Spinal cord (tissue), 10 donors: ENCODE measurements around the gene TNFRSF6B. TPM values are rescaled to one million over a fixed set of nuclear protein-coding genes. Genes with fewer than 3 reads are reported as not detected.

Source experiments
- DNase-seq, 6 donors: peaks; one replicate each; pipeline versions ENCODE4 v3.0.0 to v3.0.0-alpha.2; 2013 to 2015; ENCODE audit warnings: low spot score in 6 of 6, low read depth in 4 of 6
- H3K27ac ChIP-seq: one replicate; pipeline ENCODE4 v1.5.1; 2013; ENCODE audit warnings: low read depth, low read length, control low read depth
- H3K27me3 ChIP-seq: one replicate; pipeline ENCODE4 v1.6.1; 2013; ENCODE audit warnings: low read length; ENCODE audit not compliant: control insufficient read depth, insufficient read depth
- H3K36me3 ChIP-seq: one replicate; pipeline ENCODE4 v1.6.1; 2013; ENCODE audit warnings: low read length; ENCODE audit not compliant: control insufficient read depth, insufficient read depth
- H3K4me1 ChIP-seq: one replicate; pipeline ENCODE4 v1.6.1; 2013; ENCODE audit warnings: low read length; ENCODE audit not compliant: control insufficient read depth, insufficient read depth
- H3K4me3 ChIP-seq: one replicate; pipeline ENCODE4 v1.5.1; 2013; ENCODE audit warnings: low read depth, low read length, control low read depth
- H3K9me3 ChIP-seq: one replicate; pipeline ENCODE4 v1.6.1; 2013; ENCODE audit warnings: low read length; ENCODE audit not compliant: control insufficient read depth, insufficient read depth
- WGBS: methylation state at CpG from one replicate; pipeline ENCODE4 v1.1.5; 2013; ENCODE audit warnings: missing lambda C conversion rate; ENCODE audit not compliant: insufficient coverage; 5-methylcytosine and 5-hydroxymethylcytosine counted together
- polyA plus RNA-seq, 2 donors: library from polyadenylated mRNA; unstranded; fragments of 120-200 nt; gene quantifications; one replicate each; pipeline ENCODE4 v1.2.1, GENCODE V29; 2013; ENCODE audit not compliant: insufficient read length in 2 of 2
- total RNA-seq, 2 donors: library from RNA; depleted of rRNA in 1 of 2; stranded (reverse); fragments of 120-200 nt in 1 of 2; fragments of >200 nt in 1 of 2; gene quantifications; one replicate each; pipeline versions ENCODE4 v1.2.3 to v1.2.4, GENCODE V29; 2013 to 2014
- donor health status: healthy.

The TNFRSF6B gene
- total and polyA plus RNA-seq, 4 donors, result 1.1 to 5.2 (median 3.0) TPM

- 77% methylated on average over 26 of the region's 31 CpGs for WGBS
- Histone ChIP-seq H3K36me3 (peaks cover 71% of the 10 kb centered on the region), H3K9me3 (no peaks in the 10 kb centered on the region), H3K27me3 (no peaks in the 10 kb centered on the region), H3K27ac (no peak within 1 kb of the TSS), H3K4me1 (peaks cover 44% of the 10 kb centered on the region), H3K4me3 (no peak within 1 kb of the TSS)
- DNase-seq, result no peak
Observed at GRCh38 chr20:63735859-63736718, 39.6 kb downstream of the TNFRSF6B start, which contains the start of gene LIME1. Gene LIME1, plus strand, starts transcription at chr20:63736664. Its CDS starts 886 bp downstream, at chr20:63737550.

GRCh38 chr20:63736893-63737694, 40.6 kb downstream of the TNFRSF6B start:
- Histone ChIP-seq H3K4me3 (no peak overlapping the region), H3K27ac (no peak overlapping the region), H3K9me3 (no peaks in the 10 kb centered on the region), H3K27me3 (no peaks in the 10 kb centered on the region), H3K4me1 (peaks cover 53% of the 10 kb centered on the region), H3K36me3 (peaks cover 79% of the 10 kb centered on the region)
- WGBS, result 52% methylated on average over 30 of the region's 30 CpGs
- no peak for DNase-seq

- Histone ChIP-seq H3K36me3 (peaks cover 81% of the 10 kb centered on the region), H3K4me1 (peaks cover 53% of the 10 kb centered on the region), H3K4me3 (no peak overlapping the region), H3K9me3 (no peaks in the 10 kb centered on the region), H3K27ac (no peak overlapping the region), H3K27me3 (no peaks in the 10 kb centered on the region)
- 36% methylated on average over 14 of the region's 26 CpGs for WGBS
- no peak for DNase-seq
Observed at GRCh38 chr20:63737695-63737944, 41.2 kb downstream of the TNFRSF6B start.

GRCh38 chr20:63737945-63738686, 41.7 kb downstream of the TNFRSF6B start:
- 47% methylated on average over 43 of the region's 43 CpGs for WGBS
- no peak for DNase-seq
- Histone ChIP-seq H3K27ac (no peak overlapping the region), H3K27me3 (no peaks in the 10 kb centered on the region), H3K4me3 (no peak overlapping the region), H3K36me3 (peaks cover 81% of the 10 kb centered on the region), H3K9me3 (no peaks in the 10 kb centered on the region), H3K4me1 (peaks cover 53% of the 10 kb centered on the region)

GRCh38 chr20:63738687-63739129, 42.3 kb downstream of the TNFRSF6B start:
- WGBS, result 31% methylated on average over 26 of the region's 26 CpGs
- Histone ChIP-seq H3K27ac (peak overlapping the region; percentile 67), H3K36me3 (peaks cover 81% of the 10 kb centered on the region), H3K27me3 (no peaks in the 10 kb centered on the region), H3K4me3 (no peak overlapping the region), H3K9me3 (no peaks in the 10 kb centered on the region), H3K4me1 (peaks cover 53% of the 10 kb centered on the region)
- peak in 2 of 6 donors; percentile 48 to 65 for DNase-seq

GRCh38 chr20:63739130-63740069, 42.9 kb downstream of the TNFRSF6B start, which contains the start of gene SLC2A4RG:
Gene SLC2A4RG, plus strand, starts transcription at chr20:63739776. Its CDS starts 137 bp downstream, at chr20:63739913.
- peaks cover 53% of the 10 kb centered on the region for H3K4me1 ChIP-seq
- no peaks in the 10 kb centered on the region for H3K27me3 ChIP-seq
- 1% methylated on average over 130 of the region's 136 CpGs for WGBS
- peak within 1 kb of the TSS; percentile 68 for H3K4me3 ChIP-seq
- no peaks in the 10 kb centered on the region for H3K9me3 ChIP-seq
- peak within 1 kb of the TSS; percentile 89 for H3K27ac ChIP-seq
- H3K36me3 ChIP-seq, result peaks cover 75% of the 10 kb centered on the region
- DNase-seq, result peak in 4 of 6 donors; percentile 63 to 92 (median 76)

GRCh38 chr20:63740070-63740626, 43.7 kb downstream of the TNFRSF6B start:
- Histone ChIP-seq H3K36me3 (peaks cover 75% of the 10 kb centered on the region), H3K27ac (peak overlapping the region; percentile 89), H3K4me1 (peaks cover 53% of the 10 kb centered on the region), H3K27me3 (no peaks in the 10 kb centered on the region), H3K9me3 (no peaks in the 10 kb centered on the region), H3K4me3 (peak overlapping the region; percentile 68)
- peak in 3 of 6 donors; percentile 25 to 64 (median 52) for DNase-seq
- under 1% methylated on average over 80 of the region's 80 CpGs for WGBS

- Histone ChIP-seq H3K4me3 (peak overlapping the region; percentile 68), H3K27me3 (no peaks in the 10 kb centered on the region), H3K4me1 (peaks cover 46% of the 10 kb centered on the region), H3K9me3 (no peaks in the 10 kb centered on the region), H3K27ac (peak overlapping the region; percentile 89), H3K36me3 (peaks cover 75% of the 10 kb centered on the region)
- peak in 4 of 6 donors; percentile 44 to 91 (median 66) for DNase-seq
- 10% methylated on average over 29 of the region's 29 CpGs for WGBS
Observed at GRCh38 chr20:63740627-63741353, 44.3 kb downstream of the TNFRSF6B start.
